BJ (cell line): ENCODE measurements around the gene NAP1L1. TPM values are rescaled to one million over a fixed set of nuclear protein-coding genes. Genes with fewer than 3 reads are reported as not detected.

ENCODE experiments used
- CTCF ChIA-PET: fragments of 350-600 bp; formaldehyde crosslinking; extraction: SDS; loops from one replicate; lab custom pipeline; 2021; ENCODE audit warnings: antibody characterized with exemption, inconsistent platforms; lab: Yijun Ruan, JAX
- POLR2A ChIA-PET: fragments of 300-600 bp; sonication (Branson Sonifier 250); formaldehyde crosslinking; extraction: SDS; loops from one replicate; lab custom pipeline; 2021; ENCODE audit warnings: antibody characterized with exemption; lab: Charles Lee
- DNase-seq: peaks from one replicate; pipeline ENCODE4 v3.0.0-alpha.2; 2011; ENCODE audit warnings: low read depth
- H3K27me3 ChIP-seq: 2 replicates; pipeline ENCODE4 v1.6.0; 2011; ENCODE audit warnings: low read length; ENCODE audit not compliant: control insufficient read depth, insufficient read depth
- H3K36me3 ChIP-seq: 2 replicates; pipeline ENCODE4 v1.5.1; 2011; ENCODE audit warnings: low read length; ENCODE audit not compliant: control insufficient read depth, insufficient read depth
- H3K4me3 ChIP-seq: 2 replicates; pipeline ENCODE4 v1.5.1; 2011; ENCODE audit warnings: low read depth, mild to moderate bottlenecking, control low read depth, low read length
- CTCF ChIP-seq: IDR thresholded peaks from 2 replicates; pipeline ENCODE4 v1.5.1; 2011; ENCODE audit warnings: low read depth, mild to moderate bottlenecking, control low read depth, inconsistent platforms, low read length, moderate library complexity; ENCODE audit not compliant: insufficient read depth
- polyA plus RNA-seq: library from polyadenylated mRNA; depleted of rRNA; stranded (reverse); fragments of >200 nt; gene quantifications from 2 replicates; pipeline ENCODE4 v1.2.3, GENCODE V29; 2011

Gene NAP1L1
- polyA plus RNA-seq, 1 experiment, result 111 TPM

- DNase-seq, result peak; percentile 95
- no peaks in the 10 kb centered on the region for H3K36me3 ChIP-seq
- H3K27me3 ChIP-seq, result no peaks in the 10 kb centered on the region
- ChIA-PET CTCF (interaction anchor here (0.6 to 1.0 kb wide), 4 partner anchors 10 to 401 kb away, joined by 3 to 4 read pairs (median 3); no protein-coding TSS in a partner anchor), POLR2A (no interaction called here)
- TF ChIP-seq CTCF, result no peak
- no peak overlapping the region for H3K4me3 ChIP-seq
Observed at GRCh38 chr12:76020731-76021672, 63.5 kb downstream of the NAP1L1 start.

- no peak for DNase-seq
- POLR2A ChIA-PET, result no interaction called here
- CTCF ChIA-PET, result interaction anchor here (0.6 to 1.0 kb wide), 3 partner anchors 16 to 400 kb away, joined by 3 read pairs; no protein-coding TSS in a partner anchor
Observed at GRCh38 chr12:76020281-76020680, 64.2 kb downstream of the NAP1L1 start.

GRCh38 chr12:76018672-76019071 is 65.8 kb downstream of the NAP1L1 start:
- no peak for DNase-seq
- CTCF ChIA-PET, result no interaction called here
- Histone ChIP-seq H3K36me3 (no peaks in the 10 kb centered on the region), H3K4me3 (no peak overlapping the region), H3K27me3 (no peaks in the 10 kb centered on the region)
- TF ChIP-seq CTCF, result no peak
- POLR2A ChIA-PET, result no interaction called here

More at GRCh38 chr12:76020281-76020680, 64.2 kb downstream of the NAP1L1 start:
- no peak overlapping the region for H3K4me3 ChIP-seq
- no peaks in the 10 kb centered on the region for H3K27me3 ChIP-seq
- TF ChIP-seq CTCF, result no peak
- no peaks in the 10 kb centered on the region for H3K36me3 ChIP-seq

GRCh38 chr12:76018111-76018510 is 66.4 kb downstream of the NAP1L1 start:
- Histone ChIP-seq H3K4me3 (no peak overlapping the region), H3K36me3 (no peaks in the 10 kb centered on the region), H3K27me3 (no peaks in the 10 kb centered on the region)
- ChIA-PET CTCF (no interaction called here), POLR2A (no interaction called here)
- DNase-seq, result no peak
- no peak for TF ChIP-seq CTCF

GRCh38 chr12:76014007-76014406 is 70.5 kb downstream of the NAP1L1 start:
- POLR2A ChIA-PET, result no interaction called here
- H3K27me3 ChIP-seq, result no peaks in the 10 kb centered on the region
- CTCF ChIA-PET, result no interaction called here
- DNase-seq, result no peak
- TF ChIP-seq CTCF, result no peak
- H3K36me3 ChIP-seq, result no peaks in the 10 kb centered on the region
- no peak overlapping the region for H3K4me3 ChIP-seq
